Astrocyte (in vitro differentiated cells and primary cell): ENCODE results near the gene ZNF408. TPM values are rescaled to one million over a fixed set of nuclear protein-coding genes. Genes with fewer than 3 reads are reported as not detected.

Experiments used
- DNase-seq: peaks from one replicate; pipeline ENCODE4 v3.0.0-alpha.2; 2010; ENCODE audit warnings: low read depth
- FAIRE-seq: peaks from 2 replicates; lab custom pipeline; 2011; peaks lifted over from hg19 to GRCh38; lab: Jason Lieb, UNC
- H2AFZ ChIP-seq: 2 replicates; pipeline ENCODE4 v1.6.0; 2012; ENCODE audit warnings: low read depth, low read length, inconsistent platforms
- H3K27ac ChIP-seq: 2 replicates; pipeline ENCODE4 v1.5.1; 2011; ENCODE audit warnings: low read depth, low read length, inconsistent platforms
- H3K27me3 ChIP-seq: 2 replicates; pipeline ENCODE4 v1.6.0; 2011; ENCODE audit warnings: low read length, inconsistent platforms; ENCODE audit not compliant: insufficient read depth
- H3K36me3 ChIP-seq: 2 replicates; pipeline ENCODE4 v1.5.1; 2011; ENCODE audit warnings: low read length, inconsistent platforms; ENCODE audit not compliant: insufficient read depth
- H3K4me1 ChIP-seq: 2 replicates; pipeline ENCODE4 v1.5.1; 2011; ENCODE audit warnings: low read length, inconsistent platforms; ENCODE audit not compliant: insufficient read depth
- H3K4me2 ChIP-seq: 2 replicates; pipeline ENCODE4 v1.6.0; 2012; ENCODE audit warnings: low read length, inconsistent platforms
- H3K4me3 ChIP-seq: 2 replicates; pipeline ENCODE4 v1.5.1; 2011; ENCODE audit warnings: low read depth, mild to moderate bottlenecking, low read length, inconsistent platforms; ENCODE audit not compliant: insufficient read depth
- H3K79me2 ChIP-seq: 2 replicates; pipeline ENCODE4 v1.6.0; 2012; ENCODE audit warnings: mild to moderate bottlenecking, low read length, inconsistent platforms; ENCODE audit not compliant: insufficient read depth
- H3K9ac ChIP-seq: 2 replicates; pipeline ENCODE4 v1.6.0; 2012; ENCODE audit warnings: mild to moderate bottlenecking, low read length, inconsistent platforms
- H3K9me3 ChIP-seq: 2 replicates; pipeline ENCODE4 v1.5.1; 2012; ENCODE audit warnings: low read depth, mild to moderate bottlenecking, low read length, inconsistent platforms; ENCODE audit not compliant: insufficient read depth
- H4K20me1 ChIP-seq: 2 replicates; pipeline ENCODE4 v1.6.0; 2012; ENCODE audit warnings: low read length, inconsistent platforms; ENCODE audit not compliant: insufficient read depth
- H3K27ac Mint-ChIP-seq: one replicate; pipeline ENCODE4 v1.8.0; 2021; ENCODE audit warnings: mild to moderate bottlenecking, mixed read lengths; ENCODE audit not compliant: unreplicated experiment
- H3K27me3 Mint-ChIP-seq: one replicate; pipeline ENCODE4 v1.8.0; 2021; ENCODE audit warnings: low read depth, mixed read lengths; ENCODE audit not compliant: unreplicated experiment
- H3K36me3 Mint-ChIP-seq: one replicate; pipeline ENCODE4 v1.8.0; 2021; ENCODE audit warnings: low read depth, mixed read lengths; ENCODE audit not compliant: unreplicated experiment
- H3K4me1 Mint-ChIP-seq: one replicate; pipeline ENCODE4 v1.8.0; 2021; ENCODE audit warnings: low read depth, mixed read lengths; ENCODE audit not compliant: unreplicated experiment
- H3K4me3 Mint-ChIP-seq: one replicate; pipeline ENCODE4 v1.8.0; 2021; ENCODE audit warnings: mild to moderate bottlenecking, moderate library complexity, mixed read lengths; ENCODE audit not compliant: unreplicated experiment
- H3K9me3 Mint-ChIP-seq: one replicate; pipeline ENCODE4 v1.8.0; 2021; ENCODE audit warnings: mild to moderate bottlenecking, mixed read lengths; ENCODE audit not compliant: unreplicated experiment
- CTCF ChIP-seq: IDR thresholded peaks from 2 replicates; pipeline ENCODE4 v1.5.1; 2011; ENCODE audit warnings: low read depth, mild to moderate bottlenecking, inconsistent platforms, low read length, moderate library complexity; ENCODE audit not compliant: insufficient read depth
- EZH2 ChIP-seq: IDR thresholded peaks from 2 replicates; pipeline ENCODE4 v1.6.1; 2012; ENCODE audit warnings: mild to moderate bottlenecking, low read length, inconsistent platforms; ENCODE audit not compliant: insufficient read depth
- total RNA-seq: library from RNA; stranded (reverse); gene quantifications from 2 replicates; pipeline ENCODE4 v1.2.1, GENCODE V29; 2021

ZNF408 gene
- total RNA-seq, 1 donor from 2014 or later, result 18.3 TPM

GRCh38 chr11:46726206-46726862, 25.5 kb downstream of the ZNF408 start:
- Histone ChIP-seq H3K27me3 (no peaks in the 10 kb centered on the region), H3K27ac (no peak overlapping the region), H3K36me3 (no peaks in the 10 kb centered on the region), H3K9ac (no peak overlapping the region), H4K20me1 (no peaks in the 10 kb centered on the region), H3K4me3 (no peak overlapping the region), H3K4me1 (no peaks in the 10 kb centered on the region), H3K79me2 (no peaks in the 10 kb centered on the region), H3K4me2 (no peak overlapping the region), H3K9me3 (no peaks in the 10 kb centered on the region), H2AFZ (no peak overlapping the region)
- Mint-ChIP-seq H3K27me3 (peaks cover 6% of the 10 kb centered on the region), H3K36me3 (no peaks in the 10 kb centered on the region), H3K4me1 (peaks cover 10% of the 10 kb centered on the region), H3K9me3 (no peaks in the 10 kb centered on the region), H3K4me3 (no peak overlapping the region), H3K27ac (no peak overlapping the region)
- DNase-seq, result no peak
- no peak for FAIRE-seq
- TF ChIP-seq CTCF (no peak), EZH2 (no peak)

- DNase-seq (no peak), FAIRE-seq (no peak)
- no peak overlapping the region for H3K27ac ChIP-seq
- H3K9me3 ChIP-seq, result no peaks in the 10 kb centered on the region
- no peak for TF ChIP-seq EZH2
- no peak for TF ChIP-seq CTCF
- no peak overlapping the region for H3K27ac Mint-ChIP-seq
- no peak overlapping the region for H3K4me3 Mint-ChIP-seq
- no peaks in the 10 kb centered on the region for H3K27me3 ChIP-seq
- no peak overlapping the region for H2AFZ ChIP-seq
- no peaks in the 10 kb centered on the region for H4K20me1 ChIP-seq
- H3K4me3 ChIP-seq, result no peak overlapping the region
- H3K79me2 ChIP-seq, result no peaks in the 10 kb centered on the region
- H3K9ac ChIP-seq, result no peak overlapping the region
- H3K9me3 Mint-ChIP-seq, result no peaks in the 10 kb centered on the region
- no peaks in the 10 kb centered on the region for H3K4me1 ChIP-seq
- peaks cover 10% of the 10 kb centered on the region for H3K4me1 Mint-ChIP-seq
- H3K27me3 Mint-ChIP-seq, result peaks cover 6% of the 10 kb centered on the region
- H3K4me2 ChIP-seq, result no peak overlapping the region
- no peaks in the 10 kb centered on the region for H3K36me3 Mint-ChIP-seq
- no peaks in the 10 kb centered on the region for H3K36me3 ChIP-seq
Measured at GRCh38 chr11:46727952-46728658, 27.3 kb downstream of the ZNF408 start.

- H3K79me2 ChIP-seq, result no peaks in the 10 kb centered on the region
- no peaks in the 10 kb centered on the region for H3K36me3 ChIP-seq
- no peaks in the 10 kb centered on the region for H4K20me1 ChIP-seq
- no peaks in the 10 kb centered on the region for H3K4me1 ChIP-seq
- no peak for DNase-seq
- H3K27me3 ChIP-seq, result no peaks in the 10 kb centered on the region
- Mint-ChIP-seq H3K27me3 (peaks cover 6% of the 10 kb centered on the region), H3K36me3 (no peaks in the 10 kb centered on the region), H3K27ac (no peak overlapping the region), H3K4me1 (peaks cover 10% of the 10 kb centered on the region), H3K9me3 (no peaks in the 10 kb centered on the region), H3K4me3 (no peak overlapping the region)
- TF ChIP-seq EZH2 (no peak), CTCF (no peak)
- H3K4me3 ChIP-seq, result no peak overlapping the region
- no peak overlapping the region for H2AFZ ChIP-seq
- no peak for FAIRE-seq
- H3K27ac ChIP-seq, result no peak overlapping the region
- H3K4me2 ChIP-seq, result no peak overlapping the region
- no peaks in the 10 kb centered on the region for H3K9me3 ChIP-seq
- no peak overlapping the region for H3K9ac ChIP-seq
Measured at GRCh38 chr11:46728659-46729040, 27.8 kb downstream of the ZNF408 start.
